Spinal cord (tissue), 10 donors: Measurements from ENCODE around the gene FHAD1. TPM values are rescaled to one million over a fixed set of nuclear protein-coding genes. Genes with fewer than 3 reads are reported as not detected.
"Not testable (repeated sequence)": the region's sequence is repeated elsewhere in the genome, so short reads cannot be mapped to it uniquely, and the experiment has no call there.

Experiments
- DNase-seq, 6 donors: peaks; one replicate each; pipeline versions ENCODE4 v3.0.0 to v3.0.0-alpha.2; 2013 to 2015; ENCODE audit warnings: low spot score in 6 of 6, low read depth in 4 of 6
- H3K27ac ChIP-seq: one replicate; pipeline ENCODE4 v1.5.1; 2013; ENCODE audit warnings: low read depth, low read length, control low read depth
- H3K27me3 ChIP-seq: one replicate; pipeline ENCODE4 v1.6.1; 2013; ENCODE audit warnings: low read length; ENCODE audit not compliant: control insufficient read depth, insufficient read depth
- H3K36me3 ChIP-seq: one replicate; pipeline ENCODE4 v1.6.1; 2013; ENCODE audit warnings: low read length; ENCODE audit not compliant: control insufficient read depth, insufficient read depth
- H3K4me1 ChIP-seq: one replicate; pipeline ENCODE4 v1.6.1; 2013; ENCODE audit warnings: low read length; ENCODE audit not compliant: control insufficient read depth, insufficient read depth
- H3K4me3 ChIP-seq: one replicate; pipeline ENCODE4 v1.5.1; 2013; ENCODE audit warnings: low read depth, low read length, control low read depth
- H3K9me3 ChIP-seq: one replicate; pipeline ENCODE4 v1.6.1; 2013; ENCODE audit warnings: low read length; ENCODE audit not compliant: control insufficient read depth, insufficient read depth
- WGBS: methylation state at CpG from one replicate; pipeline ENCODE4 v1.1.5; 2013; ENCODE audit warnings: missing lambda C conversion rate; ENCODE audit not compliant: insufficient coverage; 5-methylcytosine and 5-hydroxymethylcytosine counted together
- polyA plus RNA-seq, 2 donors: library from polyadenylated mRNA; unstranded; fragments of 120-200 nt; gene quantifications; one replicate each; pipeline ENCODE4 v1.2.1, GENCODE V29; 2013; ENCODE audit not compliant: insufficient read length in 2 of 2
- total RNA-seq, 2 donors: library from RNA; depleted of rRNA in 1 of 2; stranded (reverse); fragments of 120-200 nt in 1 of 2; fragments of >200 nt in 1 of 2; gene quantifications; one replicate each; pipeline versions ENCODE4 v1.2.3 to v1.2.4, GENCODE V29; 2013 to 2014
- donor health status: healthy.

FHAD1 gene
- total and polyA plus RNA-seq, 4 donors = 3.1 to 9.9 (median 7.7) TPM

GRCh38 chr1:15434739-15435138, 187.7 kb downstream of the FHAD1 start:
- H3K9me3 ChIP-seq, H3K4me3 ChIP-seq, H3K27ac ChIP-seq, H3K27me3 ChIP-seq, DNase-seq: not testable (repeated sequence)
- Histone ChIP-seq H3K36me3 (peaks cover 18% of the 10 kb centered on the region), H3K4me1 (peaks cover 10% of the 10 kb centered on the region)
- 72% methylated on average over 6 of the region's 8 CpGs for WGBS

GRCh38 chr1:15435239-15436077, 188.4 kb downstream of the FHAD1 start:
- no peaks in the 10 kb centered on the region for H3K27me3 ChIP-seq
- H3K4me1 ChIP-seq = peaks cover 10% of the 10 kb centered on the region
- WGBS = 92% methylated on average over 16 of the region's 17 CpGs
- peaks cover 11% of the 10 kb centered on the region for H3K36me3 ChIP-seq
- no peaks in the 10 kb centered on the region for H3K9me3 ChIP-seq
- no peak overlapping the region for H3K4me3 ChIP-seq
- DNase-seq = no peak
- no peak overlapping the region for H3K27ac ChIP-seq

- no peaks in the 10 kb centered on the region for H3K36me3 ChIP-seq
Observed at GRCh38 chr1:15436881-15437442, 189.9 kb downstream of the FHAD1 start.

GRCh38 chr1:15439325-15439724, 192.3 kb downstream of the FHAD1 start:
- DNase-seq = no peak
- no peaks in the 10 kb centered on the region for H3K27me3 ChIP-seq
- no peaks in the 10 kb centered on the region for H3K4me1 ChIP-seq
- no peak overlapping the region for H3K27ac ChIP-seq
- no peak overlapping the region for H3K4me3 ChIP-seq
- no peaks in the 10 kb centered on the region for H3K9me3 ChIP-seq
- WGBS = no CpG with 5 or more reads among the region's 14 CpGs
- H3K36me3 ChIP-seq = no peaks in the 10 kb centered on the region

More at GRCh38 chr1:15436881-15437442, 189.9 kb downstream of the FHAD1 start:
- Histone ChIP-seq H3K27ac (no peak overlapping the region), H3K27me3 (no peaks in the 10 kb centered on the region), H3K9me3 (no peaks in the 10 kb centered on the region), H3K4me1 (peaks cover 6% of the 10 kb centered on the region), H3K4me3 (no peak overlapping the region)
- 88% methylated on average over 6 of the region's 6 CpGs for WGBS
- DNase-seq = peak in 1 of 6 donors; percentile 17

- Histone ChIP-seq H3K27me3 (no peaks in the 10 kb centered on the region), H3K9me3 (no peaks in the 10 kb centered on the region), H3K4me1 (no peaks in the 10 kb centered on the region), H3K36me3 (no peaks in the 10 kb centered on the region), H3K27ac (no peak overlapping the region), H3K4me3 (no peak overlapping the region)
- WGBS = 95% methylated on average over 12 of the region's 13 CpGs
- DNase-seq = no peak
Observed at GRCh38 chr1:15440357-15440756, 193.3 kb downstream of the FHAD1 start.

- Histone ChIP-seq H3K9me3 (no peaks in the 10 kb centered on the region), H3K27me3 (no peaks in the 10 kb centered on the region), H3K27ac (no peak overlapping the region), H3K36me3 (no peaks in the 10 kb centered on the region), H3K4me3 (no peak overlapping the region), H3K4me1 (no peaks in the 10 kb centered on the region)
- WGBS = 87% methylated on average over 6 of the region's 6 CpGs
- DNase-seq = no peak
Observed at GRCh38 chr1:15441247-15441646, 194.2 kb downstream of the FHAD1 start.

- 100% methylated on average over 3 of the region's 8 CpGs for WGBS
- Histone ChIP-seq H3K9me3 (no peaks in the 10 kb centered on the region), H3K27ac (no peak overlapping the region), H3K4me3 (no peak overlapping the region), H3K27me3 (no peaks in the 10 kb centered on the region), H3K4me1 (no peaks in the 10 kb centered on the region), H3K36me3 (no peaks in the 10 kb centered on the region)
- no peak for DNase-seq
Observed at GRCh38 chr1:15442119-15442518, 195.1 kb downstream of the FHAD1 start.

GRCh38 chr1:15442759-15443158, 195.7 kb downstream of the FHAD1 start:
- 89% methylated on average over 4 of the region's 5 CpGs for WGBS
- Histone ChIP-seq H3K9me3 (no peaks in the 10 kb centered on the region), H3K27ac (no peak overlapping the region), H3K36me3 (no peaks in the 10 kb centered on the region), H3K4me3 (no peak overlapping the region), H3K4me1 (no peaks in the 10 kb centered on the region), H3K27me3 (no peaks in the 10 kb centered on the region)
- DNase-seq = no peak

- Histone ChIP-seq H3K27ac (no peak overlapping the region), H3K4me3 (no peak overlapping the region), H3K4me1 (no peaks in the 10 kb centered on the region), H3K9me3 (no peaks in the 10 kb centered on the region), H3K36me3 (no peaks in the 10 kb centered on the region), H3K27me3 (no peaks in the 10 kb centered on the region)
- WGBS = 66% methylated on average over 5 of the region's 5 CpGs
- no peak for DNase-seq
Observed at GRCh38 chr1:15443281-15443680, 196.3 kb downstream of the FHAD1 start.
